ENCODE data around the gene SLCO2B1. TPM values are rescaled to one million over a fixed set of nuclear protein-coding genes. Genes with fewer than 3 reads are reported as not detected.

Gene SLCO2B1
- total and polyA plus RNA-seq, 2 of the 8 experiments (the other 6 are each of a cell fraction or from before 2014, with no cell fraction given): 0.03 TPM; not detected in 1

DNA sequence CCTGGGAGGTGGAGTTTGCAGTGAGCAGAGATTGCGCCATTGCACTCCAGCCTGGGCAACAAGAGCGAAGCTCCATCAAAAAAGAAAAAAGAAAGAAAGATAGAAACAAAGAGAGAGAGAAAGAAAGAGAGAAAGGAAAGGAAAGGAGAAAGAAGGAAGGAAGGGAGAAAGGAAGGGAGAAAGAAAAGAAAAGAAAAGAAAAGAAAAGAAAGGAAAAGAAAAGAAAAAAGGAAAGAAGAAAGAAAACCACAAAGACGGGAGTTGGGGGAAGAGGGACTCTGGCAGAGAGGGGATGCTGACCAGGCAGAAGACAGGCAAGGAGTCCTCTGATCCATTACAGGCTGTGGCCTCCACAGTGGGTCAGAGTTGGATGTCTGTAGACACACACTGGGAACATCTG is 18.8 kb upstream of the SLCO2B1 start:
- Histone ChIP-seq H3K9ac (replicated peaks in 1 of 4; ENCODE audit: extremely low read depth in 1 of 4, low read depth in 3 of 4, low read length in 3 of 4) (no peak overlapping the region), H3K14ac (ENCODE audit: insufficient read length) (no peak overlapping the region)
- no peak for FAIRE-seq

More for the DNA sequence above, 18.8 kb upstream of the SLCO2B1 start:
- Histone ChIP-seq H4K5ac (ENCODE audit: insufficient read length, low read depth, low read length) (no peak overlapping the region), H3K27ac (ENCODE audit: low read depth, low read length) (no peak overlapping the region), H3K4me2 (ENCODE audit: insufficient read depth in 1 of 2, low read depth in 2 of 2, low read length in 2 of 2) (no peak overlapping the region), H3K79me2 (ENCODE audit: control insufficient read depth in 1 of 2, insufficient read depth in 2 of 2, low read length in 2 of 2) (no peaks in the 10 kb centered on the region), H4K8ac (ENCODE audit: extremely low read depth, insufficient read depth, low read length) (no peak overlapping the region), H3K18ac (ENCODE audit: extremely low read depth, low read length) (no peak overlapping the region), H2BK12ac (ENCODE audit: low read depth, low read length) (no peak overlapping the region), H4K91ac (replicated peaks; ENCODE audit: insufficient read length, low read length) (no peak overlapping the region), H3K4me1 (replicated peaks in 1 of 4; ENCODE audit: control insufficient read depth in 3 of 4, insufficient read depth in 4 of 4, low read length in 3 of 4) (peaks cover 0 to 5% (median 0%) of the 10 kb centered on the region in 4 experiments; a peak in 1 of 7 replicates), H3K23me2 (ENCODE audit: low read depth, low read length) (no peaks in the 10 kb centered on the region), H3K9me3 (ENCODE audit: insufficient read depth in 2 of 2, low read depth in 1 of 2, low read length in 1 of 2) (peaks cover 5 to 6% of the 10 kb centered on the region in 2 experiments; a peak in 1 of 4 replicates), H2BK20ac (ENCODE audit: low read length) (no peak overlapping the region), H3K36me3 (ENCODE audit: control insufficient read depth in 2 of 4, insufficient read depth in 4 of 4, low read length in 3 of 4) (no peaks in the 10 kb centered on the region), H2BK120ac (replicated peaks; ENCODE audit: low read depth, low read length) (no peak overlapping the region), H3K23ac (ENCODE audit: insufficient read length) (no peak overlapping the region), H3K56ac (replicated peaks; ENCODE audit: insufficient read length, low read depth, low read length) (no peak overlapping the region), H3K4ac (replicated peaks; ENCODE audit: insufficient read length, low read depth, low read length) (no peak overlapping the region), H2AFZ (ENCODE audit: low read length) (no peak overlapping the region), H4K20me1 (replicated peaks in 1 of 2; ENCODE audit: control insufficient read depth in 1 of 2, insufficient read depth in 2 of 2, low read length in 2 of 2) (no peaks in the 10 kb centered on the region), H2BK15ac (ENCODE audit: low read length) (no peak overlapping the region), H3K4me3 (ENCODE audit: extremely low read depth in 1 of 4, insufficient read depth in 2 of 4, low read depth in 3 of 4, low read length in 4 of 4) (no peak overlapping the region), H3K27me3 (replicated peaks in 1 of 4; ENCODE audit: control insufficient read depth in 3 of 4, extremely low read depth in 1 of 4, insufficient read depth in 3 of 4, low read length in 3 of 4) (no peaks in the 10 kb centered on the region), H3K79me1 (ENCODE audit: low read depth, low read length) (no peaks in the 10 kb centered on the region), H2AK5ac (ENCODE audit: low read depth, low read length) (no peak overlapping the region), H2BK5ac (ENCODE audit: low read depth, low read length) (no peak overlapping the region)
- no peak for DNase-seq (ENCODE audit: low read depth in 1 of 2, low spot score in 2 of 2)
- 90% methylated on average over 3 of the region's 3 CpGs; no CpG with 5 or more reads in 1 of the 2 experiments for WGBS, 2 experiments (ENCODE audit: extremely low coverage in 1 of 2, insufficient coverage in 1 of 2, insufficient read length in 1 of 2, insufficient replicate concordance in 2 of 2, low coverage in 1 of 2, low lambda C conversion rate in 2 of 2, missing lambda C conversion rate in 1 of 2)
- CTCF ChIA-PET (ENCODE audit: partially characterized antibody): interaction anchor here (1.2 to 29.8 kb wide), 4 partner anchors 10 to 104 kb away, joined by 3 to 952 read pairs (median 56); partner anchors contain the start of gene TPBGL
- TF ChIP-seq JUND (IDR thresholded peaks at IDR 0.05; ENCODE audit: low read length) (no peak), FOSL1 (IDR thresholded peaks at IDR 0.05; ENCODE audit: insufficient read depth, low read depth, low read length) (no peak), GABPA (IDR thresholded peaks at IDR 0.05; ENCODE audit: borderline replicate concordance, insufficient read depth, low read length) (no peak), CTBP2 (IDR thresholded peaks at IDR 0.05; ENCODE audit: borderline replicate concordance, insufficient read depth, insufficient read length, low read length) (no peak), CBX8 (IDR thresholded peaks at IDR 0.05; ENCODE audit: borderline replicate concordance, low read depth, low read length) (no peak), RFX5 (IDR thresholded peaks at IDR 0.05; ENCODE audit: borderline replicate concordance, low read depth, low read length) (no peak), MAFK (IDR thresholded peaks at IDR 0.05; ENCODE audit: low read depth, low read length) (no peak)
- TF ChIP-seq, protein P1, sequence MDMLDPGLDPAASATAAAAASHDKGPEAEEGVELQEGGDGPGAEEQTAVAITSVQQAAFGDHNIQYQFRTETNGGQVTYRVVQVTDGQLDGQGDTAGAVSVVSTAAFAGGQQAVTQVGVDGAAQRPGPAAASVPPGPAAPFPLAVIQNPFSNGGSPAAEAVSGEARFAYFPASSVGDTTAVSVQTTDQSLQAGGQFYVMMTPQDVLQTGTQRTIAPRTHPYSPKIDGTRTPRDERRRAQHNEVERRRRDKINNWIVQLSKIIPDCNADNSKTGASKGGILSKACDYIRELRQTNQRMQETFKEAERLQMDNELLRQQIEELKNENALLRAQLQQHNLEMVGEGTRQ (IDR thresholded peaks at IDR 0.05; ENCODE audit: low read length): no peak
- POLR2A ChIA-PET (ENCODE audit: partially characterized antibody): no interaction called here

All from H1 (cell line).